ENCODE results near the gene APPL2. TPM values are rescaled to one million over a fixed set of nuclear protein-coding genes. Genes with fewer than 3 reads are reported as not detected.

APPL2 gene
- polyA plus RNA-seq, 2 of the 4 experiments (the other 2 are of a cell fraction), result 24.1 to 62.6 TPM

GRCh38 chr12:105156260-105156659 lies 79.7 kb downstream of the APPL2 start:
- H3K9me3 ChIP-seq, result no peaks in the 10 kb centered on the region
- DNase-seq (ENCODE audit: low read depth in 1 of 2, low spot score in 1 of 2), result no peak
- no peaks in the 10 kb centered on the region for H3K4me1 ChIP-seq
- no peak overlapping the region for H3K4me2 ChIP-seq
- ChIA-PET POLR2A (no interaction called here), CTCF (no interaction called here)
- FAIRE-seq, result no peak
- no peak for ATAC-seq
- H3K4me3 ChIP-seq, result no peak overlapping the region
- WGBS (ENCODE audit: missing lambda C conversion rate), result 92% methylated on average over 2 of the region's 2 CpGs
- H3K27ac ChIP-seq, result no peak overlapping the region
- TF ChIP-seq RFX5 (IDR thresholded peaks at IDR 0.05) (no peak), BHLHE40 (IDR thresholded peaks at IDR 0.05; ENCODE audit: low read depth, low read length) (no peak), GATA3 (IDR thresholded peaks at IDR 0.05; ENCODE audit: borderline replicate concordance) (no peak), REST (IDR thresholded peaks at IDR 0.05) (no peak), CBX2 (IDR thresholded peaks at IDR 0.05; ENCODE audit: borderline replicate concordance, low read depth) (no peak), CHD4 (IDR thresholded peaks at IDR 0.05; ENCODE audit: borderline replicate concordance) (no peak), CEBPB (IDR thresholded peaks at IDR 0.05) (no peak), CBX8 (IDR thresholded peaks at IDR 0.05) (no peak), HOXB13 (CRISPR knock-in tag; IDR thresholded peaks at IDR 0.05; ENCODE audit: low read depth) (no peak)
- TF ChIP-seq, protein P1, sequence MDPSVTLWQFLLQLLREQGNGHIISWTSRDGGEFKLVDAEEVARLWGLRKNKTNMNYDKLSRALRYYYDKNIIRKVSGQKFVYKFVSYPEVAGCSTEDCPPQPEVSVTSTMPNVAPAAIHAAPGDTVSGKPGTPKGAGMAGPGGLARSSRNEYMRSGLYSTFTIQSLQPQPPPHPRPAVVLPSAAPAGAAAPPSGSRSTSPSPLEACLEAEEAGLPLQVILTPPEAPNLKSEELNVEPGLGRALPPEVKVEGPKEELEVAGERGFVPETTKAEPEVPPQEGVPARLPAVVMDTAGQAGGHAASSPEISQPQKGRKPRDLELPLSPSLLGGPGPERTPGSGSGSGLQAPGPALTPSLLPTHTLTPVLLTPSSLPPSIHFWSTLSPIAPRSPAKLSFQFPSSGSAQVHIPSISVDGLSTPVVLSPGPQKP (IDR thresholded peaks at IDR 0.05; ENCODE audit: low read depth, low read length), result no peak
- TF ChIP-seq, protein P2, sequence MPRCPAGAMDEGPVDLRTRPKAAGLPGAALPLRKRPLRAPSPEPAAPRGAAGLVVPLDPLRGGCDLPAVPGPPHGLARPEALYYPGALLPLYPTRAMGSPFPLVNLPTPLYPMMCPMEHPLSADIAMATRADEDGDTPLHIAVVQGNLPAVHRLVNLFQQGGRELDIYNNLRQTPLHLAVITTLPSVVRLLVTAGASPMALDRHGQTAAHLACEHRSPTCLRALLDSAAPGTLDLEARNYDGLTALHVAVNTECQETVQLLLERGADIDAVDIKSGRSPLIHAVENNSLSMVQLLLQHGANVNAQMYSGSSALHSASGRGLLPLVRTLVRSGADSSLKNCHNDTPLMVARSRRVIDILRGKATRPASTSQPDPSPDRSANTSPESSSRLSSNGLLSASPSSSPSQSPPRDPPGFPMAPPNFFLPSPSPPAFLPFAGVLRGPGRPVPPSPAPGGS (IDR thresholded peaks at IDR 0.05), result no peak
- TF ChIP-seq, protein P3, sequence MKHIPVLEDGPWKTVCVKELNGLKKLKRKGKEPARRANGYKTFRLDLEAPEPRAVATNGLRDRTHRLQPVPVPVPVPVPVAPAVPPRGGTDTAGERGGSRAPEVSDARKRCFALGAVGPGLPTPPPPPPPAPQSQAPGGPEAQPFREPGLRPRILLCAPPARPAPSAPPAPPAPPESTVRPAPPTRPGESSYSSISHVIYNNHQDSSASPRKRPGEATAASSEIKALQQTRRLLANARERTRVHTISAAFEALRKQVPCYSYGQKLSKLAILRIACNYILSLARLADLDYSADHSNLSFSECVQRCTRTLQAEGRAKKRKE (CRISPR knock-in tag; IDR thresholded peaks at IDR 0.05; ENCODE audit: low read depth), result no peak

DNA sequence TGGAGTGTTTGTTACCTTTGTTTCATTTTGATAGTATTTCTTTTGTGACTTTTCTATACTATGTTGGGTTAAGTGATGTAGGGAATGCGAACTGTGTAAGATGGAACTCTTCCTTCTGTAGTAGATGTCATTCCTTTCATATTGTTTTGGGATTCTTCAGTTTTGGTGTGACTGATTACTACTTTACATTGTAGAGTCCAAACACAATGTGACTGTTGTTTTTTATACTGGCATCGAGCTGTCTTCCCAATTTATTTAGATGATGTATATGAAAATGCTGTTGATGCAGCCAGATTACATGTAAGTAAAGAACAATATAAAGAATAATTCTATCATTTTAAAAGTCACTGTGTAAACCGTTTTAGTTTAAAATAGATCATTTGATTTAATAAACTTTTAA lies 93.7 kb downstream of the APPL2 start:
- Histone ChIP-seq H3K4me3 (no peak overlapping the region), H3K9me3 (no peaks in the 10 kb centered on the region), H3K4me1 (no peaks in the 10 kb centered on the region), H3K27ac (no peak overlapping the region), H3K4me2 (no peak overlapping the region)
- ChIA-PET POLR2A (no interaction called here), CTCF (no interaction called here)
- FAIRE-seq (peak; percentile 63), DNase-seq (ENCODE audit: low read depth in 1 of 2, low spot score in 1 of 2) (no peak), ATAC-seq (no peak)
- WGBS (ENCODE audit: missing lambda C conversion rate), result 91% methylated on average over 3 of the region's 3 CpGs
- TF ChIP-seq, protein P3 (CRISPR knock-in tag; IDR thresholded peaks at IDR 0.05; ENCODE audit: low read depth), result no peak
- TF ChIP-seq, protein P2 (IDR thresholded peaks at IDR 0.05), result no peak
- TF ChIP-seq MAZ (IDR thresholded peaks at IDR 0.05; ENCODE audit: borderline replicate concordance, low read depth, low read length) (no peak), JUN (IDR thresholded peaks at IDR 0.05) (no peak), SMC3 (IDR thresholded peaks at IDR 0.05) (no peak), CHD4 (IDR thresholded peaks at IDR 0.05; ENCODE audit: borderline replicate concordance) (no peak), RFX5 (IDR thresholded peaks at IDR 0.05) (no peak), HOXA7 (CRISPR knock-in tag; IDR thresholded peaks at IDR 0.05) (no peak), HEYL (CRISPR knock-in tag; IDR thresholded peaks at IDR 0.05) (no peak), CHD2 (IDR thresholded peaks at IDR 0.05; ENCODE audit: low read length, partially characterized antibody) (no peak), FOSL2 (IDR thresholded peaks at IDR 0.05) (no peak), FOSL2 (CRISPR knock-in tag; IDR thresholded peaks at IDR 0.05) (no peak), ZSCAN20 (CRISPR knock-in tag; IDR thresholded peaks at IDR 0.05) (no peak), HMGXB4 (CRISPR knock-in tag; IDR thresholded peaks at IDR 0.05; ENCODE audit: borderline replicate concordance) (no peak), TP53 (CRISPR knock-in tag; IDR thresholded peaks at IDR 0.05) (no peak), NR3C1 (IDR thresholded peaks at IDR 0.05) (no peak), EP300 (IDR thresholded peaks at IDR 0.05) (no peak), ZFP36 (IDR thresholded peaks at IDR 0.05; ENCODE audit: borderline replicate concordance, partially characterized antibody) (no peak), KDM5A (IDR thresholded peaks at IDR 0.05) (no peak)

All from A549 (cell line).